Body of pancreas (tissue), 4 donors: ENCODE data around the gene MAP3K2.

Experiments
- POLR2A ChIP-seq, 3 donors: fragments of 450-650 bp; IDR thresholded peaks; one replicate each; pipeline ENCODE4 v1.6.1; 2016; ENCODE audit warnings: antibody characterized with exemption in 3 of 3, mild to moderate bottlenecking in 2 of 3
- TF ChIP-seq, protein P1 (sequence below), 7 experiments: fragments of 450-650 bp in 4 of 7; fragments of 200-600 bp in 3 of 7; sonication (generic) in 3 of 7; IDR thresholded peaks; one replicate each; pipeline ENCODE4 v1.5.1; 2016 to 2019; ENCODE audit warnings: antibody characterized with exemption in 7 of 7

DNA sequence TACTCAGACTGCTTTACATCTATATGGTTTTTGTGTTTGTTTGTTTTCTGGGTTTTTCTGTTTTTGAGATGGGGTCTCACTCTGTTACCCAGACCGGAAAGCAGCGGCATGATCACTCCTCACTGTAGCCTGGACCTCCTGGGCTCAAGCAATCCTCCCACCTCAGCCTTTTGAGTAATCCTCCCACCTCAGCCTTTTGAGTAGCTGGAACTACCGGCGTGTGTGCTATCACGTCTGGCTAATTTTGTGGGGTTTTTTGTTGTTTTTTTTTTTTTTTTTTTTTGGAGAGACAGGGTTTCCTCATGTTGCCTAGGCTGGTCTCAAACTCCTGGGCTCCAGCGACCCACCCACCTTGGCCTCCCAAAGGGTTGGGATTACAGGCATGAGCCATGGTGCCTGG, 9.1 kb downstream of the MAP3K2 start:
- TF ChIP-seq, protein P1, sequence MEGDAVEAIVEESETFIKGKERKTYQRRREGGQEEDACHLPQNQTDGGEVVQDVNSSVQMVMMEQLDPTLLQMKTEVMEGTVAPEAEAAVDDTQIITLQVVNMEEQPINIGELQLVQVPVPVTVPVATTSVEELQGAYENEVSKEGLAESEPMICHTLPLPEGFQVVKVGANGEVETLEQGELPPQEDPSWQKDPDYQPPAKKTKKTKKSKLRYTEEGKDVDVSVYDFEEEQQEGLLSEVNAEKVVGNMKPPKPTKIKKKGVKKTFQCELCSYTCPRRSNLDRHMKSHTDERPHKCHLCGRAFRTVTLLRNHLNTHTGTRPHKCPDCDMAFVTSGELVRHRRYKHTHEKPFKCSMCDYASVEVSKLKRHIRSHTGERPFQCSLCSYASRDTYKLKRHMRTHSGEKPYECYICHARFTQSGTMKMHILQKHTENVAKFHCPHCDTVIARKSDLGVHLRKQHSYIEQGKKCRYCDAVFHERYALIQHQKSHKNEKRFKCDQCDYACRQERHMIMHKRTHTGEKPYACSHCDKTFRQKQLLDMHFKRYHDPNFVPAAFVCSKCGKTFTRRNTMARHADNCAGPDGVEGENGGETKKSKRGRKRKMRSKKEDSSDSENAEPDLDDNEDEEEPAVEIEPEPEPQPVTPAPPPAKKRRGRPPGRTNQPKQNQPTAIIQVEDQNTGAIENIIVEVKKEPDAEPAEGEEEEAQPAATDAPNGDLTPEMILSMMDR (IDR thresholded peaks at IDR 0.05): no peak
- no peak for TF ChIP-seq POLR2A (IDR thresholded peaks at IDR 0.05)
